Ishikawa (cell line): ENCODE data around the gene MAP1B.

Experiments used
- CEBPB ChIP-seq: IDR thresholded peaks from 2 replicates; pipeline ENCODE4 v1.6.1; 2012
- TCF12 ChIP-seq: IDR thresholded peaks from 2 replicates; pipeline ENCODE4 v1.6.1; 2012; ENCODE audit warnings: low read depth

GRCh38 chr5:72244862-72245371 is 137.6 kb downstream of the MAP1B start:
- TF ChIP-seq CEBPB (no peak), TCF12 (no peak)
